ENCODE data around the gene MCUR1.

DNA sequence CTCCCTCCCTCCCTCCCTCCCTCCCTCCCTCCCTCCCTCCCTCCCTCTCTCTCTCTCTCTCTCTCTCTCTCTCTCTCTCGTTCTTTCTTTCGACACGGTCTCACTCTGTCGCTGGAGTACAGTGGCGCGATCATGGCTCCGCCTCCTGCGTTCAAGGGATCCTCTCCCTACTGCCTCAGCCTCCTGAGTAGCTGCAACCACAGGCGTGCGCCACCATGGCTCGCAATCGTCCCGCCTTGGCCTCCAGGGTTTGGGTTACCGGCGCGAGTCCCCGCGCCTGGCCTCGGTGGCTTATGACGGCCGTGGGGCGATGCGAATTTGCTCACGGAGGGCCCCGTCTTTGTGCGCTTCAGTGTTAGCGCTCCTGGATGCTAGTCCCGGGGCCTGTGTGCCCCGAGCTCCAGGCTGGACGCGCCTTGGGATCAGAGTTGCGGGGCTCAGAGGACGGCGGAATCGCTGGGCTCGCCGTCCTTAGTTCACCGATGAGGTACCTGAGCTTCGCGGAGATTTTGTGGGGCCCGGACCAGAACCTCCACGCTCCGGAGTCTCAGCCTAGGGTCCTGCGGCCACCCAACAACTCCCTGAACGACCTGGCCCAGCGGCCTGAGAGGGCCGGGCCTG, 45.2 kb downstream of the MCUR1 start:
- TF ChIP-seq, protein P1, sequence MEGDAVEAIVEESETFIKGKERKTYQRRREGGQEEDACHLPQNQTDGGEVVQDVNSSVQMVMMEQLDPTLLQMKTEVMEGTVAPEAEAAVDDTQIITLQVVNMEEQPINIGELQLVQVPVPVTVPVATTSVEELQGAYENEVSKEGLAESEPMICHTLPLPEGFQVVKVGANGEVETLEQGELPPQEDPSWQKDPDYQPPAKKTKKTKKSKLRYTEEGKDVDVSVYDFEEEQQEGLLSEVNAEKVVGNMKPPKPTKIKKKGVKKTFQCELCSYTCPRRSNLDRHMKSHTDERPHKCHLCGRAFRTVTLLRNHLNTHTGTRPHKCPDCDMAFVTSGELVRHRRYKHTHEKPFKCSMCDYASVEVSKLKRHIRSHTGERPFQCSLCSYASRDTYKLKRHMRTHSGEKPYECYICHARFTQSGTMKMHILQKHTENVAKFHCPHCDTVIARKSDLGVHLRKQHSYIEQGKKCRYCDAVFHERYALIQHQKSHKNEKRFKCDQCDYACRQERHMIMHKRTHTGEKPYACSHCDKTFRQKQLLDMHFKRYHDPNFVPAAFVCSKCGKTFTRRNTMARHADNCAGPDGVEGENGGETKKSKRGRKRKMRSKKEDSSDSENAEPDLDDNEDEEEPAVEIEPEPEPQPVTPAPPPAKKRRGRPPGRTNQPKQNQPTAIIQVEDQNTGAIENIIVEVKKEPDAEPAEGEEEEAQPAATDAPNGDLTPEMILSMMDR (conservative IDR thresholded peaks at IDR 0.05 in 1 of 2, IDR thresholded peaks at IDR 0.05 in 1 of 2; ENCODE audit: low read depth in 1 of 2, low read length in 2 of 2) = no peak
- no peak for TF ChIP-seq EZH2 (IDR thresholded peaks at IDR 0.05; ENCODE audit: low read length, missing control alignments)

Data from fibroblast of lung (primary cell).